ENCODE data around the gene NAV1.

GRCh38 chr1:201537467-201537866, 1.5 kb upstream of the NAV1 start:
- TF ChIP-seq GATA2 (IDR thresholded peaks at IDR 0.05; ENCODE audit: low read depth, low read length) (no peak), GATA3 (IDR thresholded peaks at IDR 0.05; ENCODE audit: low read depth, low read length) (no peak)
